ENCODE data around the gene ZNF385D. TPM values are rescaled to one million over a fixed set of nuclear protein-coding genes. Genes with fewer than 3 reads are reported as not detected.

The ZNF385D gene
- total and polyA plus RNA-seq, 2 of the 13 experiments (the other 11 are each of a cell fraction or from before 2014, with no cell fraction given) = not detected

- no peak for TF ChIP-seq FOXM1 (CRISPR knock-in tag; IDR thresholded peaks at IDR 0.05)
- no peaks in the 10 kb centered on the region for H3K9me3 ChIP-seq (ENCODE audit: low read length)
- no peak overlapping the region for H3K4me3 ChIP-seq (replicated peaks in 1 of 3; ENCODE audit: insufficient read depth in 1 of 3, low read depth in 2 of 3, low read length in 3 of 3)
- no peak for FAIRE-seq
- no peak overlapping the region for H2AFZ ChIP-seq (ENCODE audit: low read length)
- no peaks in the 10 kb centered on the region for H3K4me1 ChIP-seq (ENCODE audit: insufficient read depth, low read length)
- no peaks in the 10 kb centered on the region for H4K20me1 ChIP-seq (ENCODE audit: insufficient read depth, low read length)
- in situ Hi-C loops (cut with HindIII; ENCODE audit: extremely low pct_ligation_motif_present, low pct_unique_long_range_greater_than_20kb) (no loop called here), intact Hi-C loops (cut with micrococcal nuclease; ENCODE audit: unreplicated experiment) (no loop called here)
- DNase-seq (ENCODE audit: low spot score) = no peak
- ChIA-PET POLR2A (no interaction called here), CTCF (ENCODE audit: low intra/inter-chr PET ratio, low total read pairs) (no interaction called here)
- no peaks in the 10 kb centered on the region for H3K79me2 ChIP-seq (ENCODE audit: insufficient read depth, low read length)
- H3K4me2 ChIP-seq (ENCODE audit: low read depth, low read length) = no peak overlapping the region
- no peak overlapping the region for H3K27ac ChIP-seq (ENCODE audit: extremely low read length, insufficient read depth, low read length)
- WGBS (ENCODE audit: low lambda C conversion rate) = 17% methylated on average over 3 of the region's 3 CpGs
- H3K36me3 ChIP-seq (replicated peaks in 1 of 2; ENCODE audit: control insufficient read depth in 1 of 2, insufficient read depth in 2 of 2, low read length in 2 of 2) = no peaks in the 10 kb centered on the region
- no peak overlapping the region for H3K9ac ChIP-seq (ENCODE audit: insufficient read depth, low read depth, low read length)
- no peak for ATAC-seq
- no peaks in the 10 kb centered on the region for H3K27me3 ChIP-seq (ENCODE audit: control insufficient read depth in 1 of 2, insufficient read depth in 2 of 2, low read length in 2 of 2)
- BruUV-seq (replicated peaks) = no TSS peak
Observed at GRCh38 chr3:21734746-21735145, 16.3 kb downstream of the ZNF385D start.

- no peaks in the 10 kb centered on the region for H3K27me3 ChIP-seq (ENCODE audit: control insufficient read depth in 1 of 2, insufficient read depth in 2 of 2, low read length in 2 of 2)
- intact Hi-C loops (cut with micrococcal nuclease; ENCODE audit: unreplicated experiment) (no loop called here), in situ Hi-C loops (cut with HindIII; ENCODE audit: extremely low pct_ligation_motif_present, low pct_unique_long_range_greater_than_20kb) (no loop called here)
- H3K4me1 ChIP-seq (ENCODE audit: insufficient read depth, low read length) = no peaks in the 10 kb centered on the region
- no peak overlapping the region for H3K4me3 ChIP-seq (replicated peaks in 1 of 3; ENCODE audit: insufficient read depth in 1 of 3, low read depth in 2 of 3, low read length in 3 of 3)
- H4K20me1 ChIP-seq (ENCODE audit: insufficient read depth, low read length) = no peaks in the 10 kb centered on the region
- ATAC-seq (no peak), DNase-seq (ENCODE audit: low spot score) (no peak), FAIRE-seq (no peak)
- ChIA-PET CTCF (ENCODE audit: low intra/inter-chr PET ratio, low total read pairs) (no interaction called here), POLR2A (no interaction called here)
- H3K4me2 ChIP-seq (ENCODE audit: low read depth, low read length) = no peak overlapping the region
- WGBS (ENCODE audit: low lambda C conversion rate) = 9% methylated on average over 6 of the region's 6 CpGs
- no peak overlapping the region for H3K27ac ChIP-seq (ENCODE audit: extremely low read length, insufficient read depth, low read length)
- H3K9ac ChIP-seq (ENCODE audit: insufficient read depth, low read depth, low read length) = no peak overlapping the region
- no peaks in the 10 kb centered on the region for H3K36me3 ChIP-seq (replicated peaks in 1 of 2; ENCODE audit: control insufficient read depth in 1 of 2, insufficient read depth in 2 of 2, low read length in 2 of 2)
- no peaks in the 10 kb centered on the region for H3K79me2 ChIP-seq (ENCODE audit: insufficient read depth, low read length)
- H2AFZ ChIP-seq (ENCODE audit: low read length) = no peak overlapping the region
- H3K9me3 ChIP-seq (ENCODE audit: low read length) = no peaks in the 10 kb centered on the region
- no TSS peak for BruUV-seq (replicated peaks)
- TF ChIP-seq KLF13 (CRISPR knock-in tag; IDR thresholded peaks at IDR 0.05) (no peak), TRAFD1 (CRISPR knock-in tag; IDR thresholded peaks at IDR 0.05; ENCODE audit: borderline replicate concordance) (no peak), EZH2 (conservative IDR thresholded peaks at IDR 0.05; ENCODE audit: low read depth, low read length) (no peak), ZNF10 (CRISPR knock-in tag; IDR thresholded peaks at IDR 0.05; ENCODE audit: borderline replicate concordance, low read depth) (no peak), ARID5B (CRISPR knock-in tag; IDR thresholded peaks at IDR 0.05) (no peak), ZNF773 (CRISPR knock-in tag; IDR thresholded peaks at IDR 0.05; ENCODE audit: borderline replicate concordance) (no peak), FOXM1 (CRISPR knock-in tag; IDR thresholded peaks at IDR 0.05) (no peak), ARID4A (CRISPR knock-in tag; IDR thresholded peaks at IDR 0.05; ENCODE audit: borderline replicate concordance) (no peak)
Observed at GRCh38 chr3:21729888-21730459, 21.0 kb downstream of the ZNF385D start.

All from HepG2 (cell line).